Head of caudate nucleus (tissue), 42 donors: Measurements from ENCODE around the gene CAP1.
"Not testable (repeated sequence)": the region's sequence is repeated elsewhere in the genome, so short reads cannot be mapped to it uniquely, and the experiment has no call there.

Experiments used
- DNase-seq, 42 donors: peaks; one replicate each; pipeline versions ENCODE4 v3.0.0 to v3.0.0-alpha.2; 2020 to 2021; ENCODE audit warnings: mixed read lengths in 7 of 42
- intact Hi-C: fragments of 100-400 bp; cut with DNase I; formaldehyde crosslinking; loops from one replicate; pipeline ENCODE4 v1.15.0; 2022

Gene CAP1, protein sequence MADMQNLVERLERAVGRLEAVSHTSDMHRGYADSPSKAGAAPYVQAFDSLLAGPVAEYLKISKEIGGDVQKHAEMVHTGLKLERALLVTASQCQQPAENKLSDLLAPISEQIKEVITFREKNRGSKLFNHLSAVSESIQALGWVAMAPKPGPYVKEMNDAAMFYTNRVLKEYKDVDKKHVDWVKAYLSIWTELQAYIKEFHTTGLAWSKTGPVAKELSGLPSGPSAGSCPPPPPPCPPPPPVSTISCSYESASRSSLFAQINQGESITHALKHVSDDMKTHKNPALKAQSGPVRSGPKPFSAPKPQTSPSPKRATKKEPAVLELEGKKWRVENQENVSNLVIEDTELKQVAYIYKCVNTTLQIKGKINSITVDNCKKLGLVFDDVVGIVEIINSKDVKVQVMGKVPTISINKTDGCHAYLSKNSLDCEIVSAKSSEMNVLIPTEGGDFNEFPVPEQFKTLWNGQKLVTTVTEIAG

DNA sequence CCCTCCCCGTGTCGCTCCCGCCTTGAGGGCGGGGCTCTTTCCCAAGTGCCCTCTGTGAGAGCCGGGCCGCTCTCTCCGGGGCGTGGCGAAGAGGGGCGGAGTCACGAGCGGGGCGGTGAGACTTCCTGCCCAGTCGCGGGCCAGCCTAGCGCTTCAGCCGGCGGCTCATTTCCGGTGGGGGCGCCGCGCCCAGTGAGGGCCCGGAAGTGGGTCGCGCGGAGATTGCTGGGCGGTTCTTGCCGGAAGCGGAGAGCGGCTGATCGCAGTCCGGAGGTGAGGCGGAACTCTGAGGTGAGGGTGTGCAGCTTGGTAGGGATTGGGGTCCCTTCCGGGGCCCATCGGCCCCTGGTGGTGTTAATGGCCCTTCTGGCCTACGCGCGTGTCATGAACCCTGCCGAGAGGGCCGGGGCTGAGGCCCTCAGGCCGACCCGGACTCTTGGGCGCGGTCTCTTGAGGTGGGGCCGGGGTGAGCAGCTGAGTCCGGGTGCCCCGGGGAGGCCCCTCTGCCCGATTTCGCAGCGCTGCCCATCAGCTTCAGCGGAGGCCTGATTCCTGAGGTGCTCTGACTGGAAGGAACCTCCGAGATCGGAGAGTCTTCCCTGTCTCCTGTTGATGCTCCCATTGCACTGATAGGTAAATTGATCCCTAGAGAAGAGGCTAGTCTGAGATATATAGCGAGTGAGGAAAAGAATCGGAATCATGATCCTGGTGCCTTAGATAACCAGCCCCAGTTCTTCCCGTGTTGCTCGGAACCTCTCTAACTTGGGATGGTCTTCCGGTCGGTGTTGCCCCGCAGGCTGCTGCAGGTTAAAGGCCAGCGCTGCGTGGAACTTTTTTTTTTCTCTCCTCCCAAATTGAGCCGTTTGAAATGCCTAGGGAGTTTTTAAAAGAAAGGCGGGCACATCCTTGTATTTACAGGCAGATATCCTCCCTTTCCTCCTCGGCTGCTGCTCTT lies at the start of gene CAP1:
CAP1 (plus strand) TSS at position 219 of the 955 bp plus-strand sequence. CDS start 18,618 bp downstream, outside the sequence.
- intact Hi-C loops = no loop called here
- DNase-seq = peak; percentile 97 to 100 (median 99)

DNA sequence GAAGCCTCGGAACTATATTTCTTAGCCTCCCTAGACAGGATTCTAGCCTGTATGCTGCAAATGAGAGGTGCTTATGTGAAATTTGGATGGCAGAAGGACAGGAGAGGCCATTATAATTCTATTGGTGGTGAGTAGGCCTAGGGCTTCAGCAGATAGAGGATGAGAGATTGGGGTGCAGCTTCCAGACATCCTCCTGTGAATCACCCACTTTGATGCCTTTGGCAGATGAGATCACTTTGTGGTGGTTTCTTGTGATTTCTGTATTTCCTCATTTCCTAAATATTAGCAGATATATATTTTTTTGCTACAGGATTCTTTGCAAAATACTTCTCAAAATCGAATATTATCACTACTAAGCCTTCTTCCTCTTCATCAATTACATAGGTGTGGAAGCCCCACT lies 48.3 kb upstream of the CAP1 start:
- intact Hi-C loops = no loop called here
- DNase-seq = no peak

DNA sequence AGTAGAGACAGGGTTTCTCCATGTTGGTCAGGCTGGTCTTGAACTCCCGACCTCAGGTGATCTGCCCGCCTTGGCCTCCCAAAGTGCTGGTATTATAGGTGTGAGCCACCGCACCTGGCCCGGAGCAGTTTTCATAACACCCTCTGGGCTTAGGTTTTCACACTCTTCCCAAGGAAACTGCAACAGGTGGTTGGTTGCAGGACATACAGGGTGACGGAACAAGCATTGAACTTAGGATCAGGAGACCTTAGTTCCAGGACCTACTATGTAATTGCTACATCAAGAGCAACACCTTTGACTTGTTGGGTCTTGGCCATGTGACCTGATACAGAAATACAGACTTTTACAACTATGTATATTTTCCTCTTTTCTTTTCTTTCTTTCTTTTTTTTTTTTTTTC lies 47.6 kb upstream of the CAP1 start:
- intact Hi-C loops = no loop called here
- no peak for DNase-seq

DNA sequence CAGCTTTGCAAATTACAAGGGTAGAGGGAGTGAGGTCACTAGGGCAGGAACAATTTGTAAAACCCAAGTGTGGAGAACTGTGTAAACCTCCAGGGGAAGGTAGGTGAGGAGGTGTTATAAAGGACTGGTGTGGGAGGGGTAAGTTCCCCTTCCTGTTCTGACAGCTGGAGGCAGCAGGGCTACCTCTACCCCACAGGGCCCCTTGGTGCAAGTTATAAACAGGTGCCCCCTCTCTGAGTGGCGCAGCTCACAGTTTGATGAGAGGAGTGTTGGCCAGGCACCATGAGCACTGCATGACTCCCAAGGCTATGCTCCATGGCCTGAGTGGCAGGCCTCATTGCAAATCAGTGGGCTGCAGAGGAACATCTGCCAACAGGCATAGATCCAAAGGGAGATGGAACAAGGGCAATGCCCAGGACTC lies 44.5 kb upstream of the CAP1 start:
- DNase-seq = no peak
- intact Hi-C loops = no loop called here

DNA sequence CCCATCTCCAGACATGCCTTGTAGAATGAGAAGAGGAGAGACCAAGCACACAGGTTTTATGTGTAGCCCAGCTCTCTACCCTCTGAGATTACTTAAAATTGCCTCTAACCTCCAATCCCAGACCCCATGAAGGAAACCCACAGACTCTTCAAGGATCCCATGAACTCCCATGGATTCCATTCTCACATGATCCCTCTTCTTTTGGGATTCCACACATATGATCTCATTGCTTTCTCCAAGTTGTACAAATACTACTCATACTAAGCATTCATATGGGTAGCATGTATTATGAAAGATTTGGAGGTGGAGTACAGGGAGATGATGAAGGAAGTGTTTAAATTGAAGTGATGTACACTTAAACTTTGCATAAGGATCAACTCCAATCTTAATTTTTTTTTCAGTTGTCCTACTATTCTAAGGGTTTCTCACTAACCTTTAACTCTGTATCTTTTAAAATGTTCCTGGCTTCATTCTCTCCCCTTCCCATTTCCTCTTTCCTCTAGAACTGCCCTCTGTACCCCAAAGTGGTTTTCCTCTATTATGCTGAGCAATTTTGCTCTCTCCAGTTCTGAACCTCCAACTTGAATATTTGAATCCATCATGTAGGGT lies 44.0 kb upstream of the CAP1 start:
- DNase-seq = no peak
- intact Hi-C loops = no loop called here

DNA sequence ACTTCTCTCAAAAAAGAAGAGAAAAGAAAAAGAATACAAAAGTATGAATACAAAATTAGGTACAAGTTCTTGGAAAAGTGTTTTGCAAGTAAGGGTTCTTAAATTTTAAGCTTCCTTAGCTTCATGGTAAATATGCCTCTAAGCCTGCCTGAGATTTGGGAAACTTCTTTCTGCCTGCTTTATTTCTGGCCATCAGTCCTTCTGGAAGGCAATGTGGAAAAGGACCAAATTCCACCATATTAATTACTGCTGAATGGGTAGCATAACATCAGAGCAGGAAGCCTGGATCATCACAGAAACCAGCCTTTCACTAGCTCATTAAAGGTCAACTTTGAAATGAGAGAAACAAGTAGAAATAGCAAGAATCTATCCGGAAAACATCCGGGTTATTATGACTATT lies 39.1 kb upstream of the CAP1 start:
- intact Hi-C loops = no loop called here
- DNase-seq = peak in 1 of 42 donors; percentile 7

DNA sequence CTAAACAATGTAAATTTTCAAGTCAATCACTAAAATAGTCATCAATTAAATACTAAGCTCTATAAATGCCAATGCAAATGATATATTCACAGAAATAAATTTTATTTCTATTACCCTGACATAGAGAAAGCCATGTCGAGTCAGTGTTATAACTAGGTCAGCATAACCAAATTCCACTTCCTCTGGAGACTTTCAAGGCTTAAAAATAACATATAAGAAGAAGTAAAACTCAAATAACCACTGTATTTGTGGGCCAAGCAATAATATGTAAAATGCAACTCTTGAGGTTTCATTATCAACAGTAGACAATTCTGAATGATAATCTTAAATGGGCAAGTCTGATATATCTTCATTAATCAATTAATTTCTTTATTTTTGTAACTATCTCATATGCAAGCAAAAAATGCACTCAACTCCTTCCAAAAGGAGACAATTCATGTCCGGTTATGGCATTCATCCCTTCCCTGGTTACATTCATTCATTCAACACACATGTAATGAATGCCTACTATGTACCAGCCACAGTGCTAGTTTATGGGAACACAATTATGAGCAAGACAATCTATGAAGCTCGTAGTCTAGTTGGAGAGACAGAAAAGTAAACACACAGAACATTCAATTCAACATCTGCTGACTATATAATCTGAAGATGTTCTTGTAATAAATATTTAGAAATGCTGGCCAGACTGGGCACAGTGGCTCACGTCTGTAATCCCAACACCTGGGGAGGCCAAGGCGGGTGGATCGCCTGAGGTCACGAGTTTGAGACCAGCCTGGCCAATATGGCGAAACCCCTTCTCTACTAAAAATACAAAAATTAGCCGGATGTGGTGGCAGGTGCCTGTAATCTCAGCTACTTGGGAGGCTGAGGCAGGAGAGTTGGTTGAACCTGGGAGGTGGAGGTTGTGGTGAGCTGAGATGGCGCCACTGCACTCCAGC lies 37.1 kb upstream of the CAP1 start:
- no peak for DNase-seq
- intact Hi-C loops = no loop called here

DNA sequence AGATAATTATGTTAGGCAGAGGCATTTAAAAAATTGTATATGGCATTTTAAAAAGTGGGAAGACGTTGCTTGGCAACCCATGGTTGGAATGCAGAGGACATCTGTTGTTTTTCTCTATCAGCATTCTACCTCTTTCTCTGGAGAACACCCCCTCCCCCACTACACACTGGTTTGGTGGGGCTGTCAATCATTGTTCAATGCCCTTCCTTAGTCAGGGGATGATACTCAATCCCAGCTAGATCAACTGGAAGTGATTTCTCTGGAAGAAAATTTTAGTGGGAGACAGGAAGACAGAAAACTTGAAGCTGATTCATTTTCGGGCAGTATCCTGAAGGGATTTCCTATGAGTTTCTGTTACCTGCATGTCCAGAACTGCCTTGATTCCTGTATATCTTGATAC lies 35.7 kb upstream of the CAP1 start:
- intact Hi-C loops = no loop called here
- no peak for DNase-seq

DNA sequence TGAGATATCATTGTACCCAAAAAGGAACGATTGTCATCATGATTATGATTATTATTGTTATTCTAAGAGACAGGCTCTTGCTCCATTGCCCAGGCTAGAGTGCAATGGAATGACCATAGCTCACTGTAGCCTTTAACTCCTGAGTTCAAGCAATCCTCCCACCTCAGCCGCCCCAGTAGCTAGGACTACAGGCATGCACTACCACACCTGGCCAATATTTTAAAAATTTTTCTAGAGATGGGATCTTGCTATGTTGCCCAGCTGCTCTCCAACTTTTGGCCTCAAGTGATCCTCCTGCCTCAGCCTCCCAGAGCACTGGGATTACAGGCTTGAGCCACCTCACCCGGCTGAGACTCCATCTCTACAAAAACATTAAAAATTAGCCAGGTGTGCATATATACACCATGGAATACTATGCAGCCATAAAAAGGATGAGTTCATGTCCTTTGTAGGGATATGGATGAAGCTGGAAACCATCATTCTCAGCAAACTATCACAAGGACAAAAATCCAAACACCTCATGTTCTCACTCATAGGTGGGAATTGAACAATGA lies 33.0 kb upstream of the CAP1 start:
- DNase-seq, intact Hi-C loops: not testable (repeated sequence)

DNA sequence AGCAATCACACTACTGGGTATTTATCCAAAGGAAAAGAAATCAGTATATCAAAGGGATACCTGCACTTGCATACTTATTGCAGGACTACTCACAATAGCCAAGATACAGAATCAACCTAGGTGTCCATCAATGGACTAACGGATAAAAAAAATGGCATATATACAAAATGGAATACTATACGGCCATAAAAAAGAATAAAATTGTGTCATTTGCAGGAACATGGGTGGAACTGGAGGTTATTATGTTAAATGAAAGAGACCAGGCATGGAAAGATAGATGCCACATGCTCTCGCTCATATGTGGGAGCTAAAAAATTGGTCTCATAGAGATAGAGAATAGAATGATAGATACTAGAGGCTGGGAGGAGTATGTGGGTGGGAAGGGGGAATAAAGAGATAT lies 29.3 kb upstream of the CAP1 start:
- DNase-seq = no peak
- intact Hi-C loops = no loop called here

DNA sequence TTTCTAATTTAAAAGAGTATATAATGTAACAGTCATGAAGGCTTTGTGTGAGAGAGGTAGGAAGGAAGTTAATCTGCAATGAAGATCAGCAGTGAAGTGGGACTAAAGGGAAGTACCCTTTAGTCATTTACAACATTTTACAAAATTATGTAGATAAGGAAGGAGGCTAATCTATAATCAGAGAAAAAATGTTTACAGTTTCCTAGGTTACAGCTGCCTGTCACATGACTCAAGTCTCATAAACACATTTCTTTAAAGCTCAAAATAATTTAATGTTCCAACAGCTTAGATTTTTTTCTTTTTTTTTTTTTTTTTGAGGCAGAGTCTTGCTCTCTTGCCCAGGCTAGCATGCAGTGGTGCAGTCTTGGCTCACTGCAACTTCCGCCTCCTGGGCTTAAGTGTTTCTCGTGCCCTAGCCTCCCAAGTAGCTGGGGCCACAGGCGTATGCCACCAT lies 26.2 kb upstream of the CAP1 start:
- intact Hi-C loops = no loop called here
- no peak for DNase-seq

DNA sequence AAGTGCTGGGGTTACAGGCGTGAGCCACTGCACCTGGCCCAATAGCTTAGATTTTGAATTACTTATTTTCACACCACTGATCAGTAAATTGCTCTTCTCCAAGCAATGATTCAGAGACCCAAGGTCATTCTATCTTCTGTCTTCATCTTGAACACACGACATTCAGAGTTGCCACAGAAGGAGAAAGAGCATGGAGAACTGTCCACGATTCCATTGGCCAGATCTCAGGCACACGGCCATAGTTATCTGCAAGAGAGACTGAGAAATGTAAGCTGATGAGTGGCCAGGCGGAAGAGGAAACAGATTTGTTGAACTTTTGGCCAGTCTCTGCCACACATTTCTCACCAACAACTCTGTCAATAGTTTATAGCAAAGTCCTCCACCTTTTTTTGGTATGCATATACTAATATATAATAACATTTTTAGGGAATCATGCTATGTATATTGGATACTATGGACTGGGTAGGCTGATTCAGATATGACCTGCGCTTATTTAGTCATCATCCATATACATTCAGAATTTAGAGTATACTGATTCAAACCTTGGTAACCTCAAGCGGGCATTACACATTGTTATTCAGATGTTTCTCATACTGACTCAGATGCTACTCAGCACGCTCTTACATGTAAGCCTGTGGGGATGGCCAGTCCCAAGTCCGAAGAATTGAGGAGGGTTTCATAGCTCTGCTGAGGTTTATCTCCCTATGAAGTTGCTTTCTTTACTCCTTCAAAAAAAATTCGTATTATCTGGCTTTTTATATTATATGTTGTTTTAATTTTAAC lies 25.5 kb upstream of the CAP1 start:
- DNase-seq = no peak
- intact Hi-C loops = no loop called here

DNA sequence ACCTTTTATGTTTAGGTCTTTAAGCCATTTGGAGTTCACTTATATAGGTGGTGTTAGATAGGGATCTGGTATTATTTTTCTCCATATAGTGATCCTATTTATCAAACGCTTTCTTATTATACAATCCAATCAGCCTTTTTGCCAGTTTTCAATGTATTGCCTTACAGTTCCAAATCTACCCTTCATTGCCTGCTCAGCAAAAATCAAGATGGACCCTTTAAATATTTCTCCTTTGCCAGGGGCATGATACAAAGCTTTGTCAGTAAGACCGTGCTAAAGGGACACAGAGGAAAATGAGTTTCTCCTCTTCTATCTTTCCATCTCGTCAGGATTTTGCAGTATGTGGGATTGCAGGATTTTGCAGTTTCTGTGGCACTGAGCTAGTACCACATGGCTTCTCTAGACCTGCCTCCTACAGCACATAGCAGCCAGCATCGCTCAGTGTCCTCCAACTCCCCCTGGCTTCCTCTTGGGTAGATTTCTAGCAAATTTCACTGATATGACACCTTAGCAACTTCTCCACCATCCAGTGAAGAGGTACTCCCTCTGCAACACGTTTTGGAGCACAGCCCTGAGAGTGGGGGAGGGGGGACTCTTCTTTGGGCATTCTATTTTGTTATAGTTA lies 22.5 kb upstream of the CAP1 start:
- no peak for DNase-seq
- intact Hi-C loops = no loop called here

DNA sequence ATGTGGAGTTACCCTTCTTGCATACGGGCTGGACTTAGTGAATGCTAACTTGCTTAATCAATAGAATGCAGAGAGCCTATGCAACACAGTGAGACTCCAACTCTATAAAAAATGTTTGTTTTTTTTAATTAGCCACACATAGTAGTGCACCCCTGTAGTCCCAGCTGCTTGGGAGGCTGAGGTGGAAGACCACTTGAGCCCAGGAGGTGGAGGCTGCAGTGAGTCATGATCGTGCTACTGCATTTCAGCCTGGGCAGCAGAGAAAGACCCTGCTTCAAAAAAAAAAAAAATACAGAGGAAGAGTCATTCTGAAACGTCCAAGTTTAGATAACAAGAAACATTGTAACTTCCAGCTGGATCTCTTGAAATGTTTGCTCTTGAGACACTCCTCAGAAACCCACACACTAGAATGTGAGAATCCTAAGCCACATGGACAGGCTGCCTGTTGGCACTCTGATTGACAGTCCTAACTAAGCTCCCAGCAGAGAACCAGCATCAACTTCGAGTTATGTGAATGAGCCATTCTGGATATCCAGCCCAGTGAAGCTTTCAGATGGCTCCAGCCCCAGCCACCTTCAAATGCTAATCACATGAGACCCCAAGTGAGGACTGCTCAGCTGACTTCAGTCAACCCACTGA lies 20.0 kb upstream of the CAP1 start:
- no peak for DNase-seq
- intact Hi-C loops = no loop called here

DNA sequence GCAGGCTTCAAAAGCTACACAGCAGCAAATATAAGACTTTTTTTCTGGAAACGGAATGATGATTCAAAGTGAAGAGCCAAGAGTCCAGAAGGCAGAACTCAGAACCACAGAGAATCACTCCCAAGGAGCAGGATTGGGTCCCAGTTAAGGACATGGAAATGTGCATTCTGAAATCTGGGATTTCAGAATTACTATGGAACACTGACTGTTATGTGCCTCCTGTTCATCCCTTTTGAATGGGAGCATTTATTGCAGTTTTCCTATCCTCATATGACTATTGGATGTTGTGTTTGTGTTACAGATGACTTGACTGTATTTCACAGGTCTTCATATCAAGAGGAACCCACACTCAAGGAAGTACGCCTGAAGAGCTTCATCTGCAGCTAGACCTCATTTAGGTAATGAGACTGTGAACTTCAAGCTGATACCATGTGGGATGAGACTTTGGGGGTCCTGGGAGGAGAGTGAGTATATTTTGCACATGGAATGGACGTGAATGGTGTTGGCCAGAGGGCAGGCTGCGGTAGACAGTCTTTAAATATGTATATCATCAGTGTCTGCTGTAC lies 17.1 kb upstream of the CAP1 start:
- no peak for DNase-seq
- intact Hi-C loops = no loop called here

DNA sequence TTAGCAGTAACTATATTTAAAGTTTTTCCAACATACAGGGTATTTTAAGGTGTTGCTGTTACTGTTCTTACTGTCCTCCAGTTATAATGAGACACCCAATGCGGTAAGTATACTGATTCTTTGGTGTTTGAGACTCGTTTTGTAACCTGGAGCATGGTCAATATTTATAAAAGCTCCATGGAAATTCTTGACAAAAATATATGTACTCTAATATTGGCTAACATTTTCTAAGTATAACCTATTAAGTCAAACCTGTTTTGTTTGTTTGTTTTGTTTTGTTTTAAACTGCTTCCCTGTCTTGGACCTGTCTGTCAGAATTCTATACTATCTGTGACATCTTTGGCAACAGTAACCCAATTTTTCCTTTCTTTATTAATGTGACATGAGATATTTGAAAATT lies 15.9 kb upstream of the CAP1 start:
- no peak for DNase-seq
- intact Hi-C loops = no loop called here
